Stimulated activated CD4-positive, alpha-beta T cell treated with anti-CD3 and anti-CD28 coated beads, TNF-alpha, amount 100 ng/mL, for 1 hour (primary cell): ENCODE data around the gene CTNNA3.

ENCODE experiments used
- DNase-seq, 3 donors: peaks; one replicate each; pipeline ENCODE4 v3.0.0-alpha.2; 2020; ENCODE audit warnings: low read depth in 3 of 3, low spot score in 1 of 3

Gene CTNNA3

DNA sequence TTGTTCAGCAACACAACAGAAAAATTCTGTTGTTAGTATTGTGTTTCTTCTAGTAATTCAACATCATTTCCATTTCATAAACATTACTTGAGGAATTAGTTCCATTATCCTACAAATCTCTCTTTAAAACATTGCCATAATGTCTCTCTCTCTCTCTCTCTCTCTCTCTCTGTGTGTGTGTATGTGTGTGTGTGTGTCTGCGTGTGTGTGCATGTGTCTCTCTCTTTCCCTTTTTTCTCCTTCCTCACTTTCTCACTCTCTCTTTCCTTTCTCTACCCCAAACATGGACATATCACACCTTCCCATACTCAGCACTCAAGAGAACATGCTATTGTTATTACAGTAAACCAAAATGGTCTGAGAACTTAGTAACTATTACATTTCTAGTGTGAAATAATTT, 753.6 kb downstream of the CTNNA3 start:
- no peak for DNase-seq

DNA sequence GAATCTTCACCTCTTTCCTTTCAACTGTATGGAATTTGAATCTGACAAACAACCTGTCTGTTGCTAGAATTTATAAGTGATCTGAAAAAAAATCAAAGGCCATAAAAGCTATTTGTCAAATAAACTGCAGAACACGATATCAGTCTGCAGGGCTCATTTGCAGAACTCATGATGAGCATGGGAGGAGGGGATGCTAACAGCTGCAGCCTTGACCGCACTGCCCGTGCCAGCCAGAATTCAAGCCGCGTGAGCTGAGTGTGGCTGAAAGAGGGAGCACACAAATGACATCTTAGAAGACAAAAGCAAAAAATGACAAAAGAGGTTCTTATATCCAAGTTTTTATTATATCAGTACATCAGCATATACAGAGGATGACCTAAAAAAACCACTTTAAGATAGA, 754.5 kb downstream of the CTNNA3 start:
- DNase-seq = no peak

DNA sequence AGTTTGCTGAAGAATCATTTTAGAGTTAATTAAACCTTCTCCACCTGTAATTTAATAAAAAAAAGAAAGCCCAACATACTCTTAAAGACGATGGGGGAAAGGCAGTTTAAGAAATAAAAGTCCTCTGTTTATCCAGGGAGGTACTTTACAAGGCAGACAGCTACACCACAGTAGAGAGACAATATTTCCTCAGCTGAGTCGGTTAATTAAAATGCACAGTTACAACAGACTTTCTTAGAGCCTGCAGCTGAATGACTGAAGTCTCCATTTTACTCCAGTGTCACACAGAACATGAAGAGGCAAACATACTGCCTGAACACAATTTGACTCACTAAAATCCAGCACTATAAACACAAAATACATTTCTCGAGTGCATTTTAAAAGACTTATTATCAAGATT, 755.0 kb downstream of the CTNNA3 start:
- no peak for DNase-seq

DNA sequence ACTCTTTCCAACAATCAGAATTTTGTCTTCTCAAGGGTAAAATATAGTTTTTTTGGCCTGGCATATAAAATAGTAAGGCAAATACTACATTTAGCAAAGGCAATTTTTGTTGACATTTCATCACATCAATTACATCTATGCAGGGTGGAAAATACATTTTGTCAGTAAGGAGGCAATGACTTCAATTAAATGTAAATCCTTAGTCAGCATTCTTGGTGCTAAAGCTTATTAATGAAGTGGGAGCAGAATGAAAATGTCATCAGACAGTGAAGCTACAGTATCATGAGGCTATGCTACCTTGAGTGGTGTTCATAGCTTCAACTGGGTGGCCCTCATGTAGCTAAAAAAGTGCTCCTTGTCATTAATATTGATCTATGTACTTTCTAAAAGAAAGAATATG, 761.3 kb downstream of the CTNNA3 start:
- no peak for DNase-seq

DNA sequence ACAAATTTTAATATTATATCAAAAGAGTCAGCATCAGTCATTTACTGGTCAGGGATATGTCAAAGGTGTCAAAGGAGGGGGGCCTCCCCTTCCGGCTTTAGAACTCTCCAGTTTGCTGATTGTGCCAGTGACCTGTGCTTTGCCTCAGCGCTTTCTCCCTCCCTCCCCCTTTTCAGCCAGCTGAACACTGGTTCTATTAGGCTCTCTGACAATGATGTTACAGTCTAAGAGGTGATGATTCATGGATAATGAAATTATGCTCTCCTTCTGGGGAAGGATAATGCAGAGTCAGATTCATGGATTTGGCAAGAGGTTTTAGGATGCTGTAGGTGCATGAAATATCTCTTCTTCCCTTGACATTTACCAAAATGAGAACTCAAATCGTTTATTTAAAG, 764.0 kb downstream of the CTNNA3 start:
- DNase-seq = no peak

DNA sequence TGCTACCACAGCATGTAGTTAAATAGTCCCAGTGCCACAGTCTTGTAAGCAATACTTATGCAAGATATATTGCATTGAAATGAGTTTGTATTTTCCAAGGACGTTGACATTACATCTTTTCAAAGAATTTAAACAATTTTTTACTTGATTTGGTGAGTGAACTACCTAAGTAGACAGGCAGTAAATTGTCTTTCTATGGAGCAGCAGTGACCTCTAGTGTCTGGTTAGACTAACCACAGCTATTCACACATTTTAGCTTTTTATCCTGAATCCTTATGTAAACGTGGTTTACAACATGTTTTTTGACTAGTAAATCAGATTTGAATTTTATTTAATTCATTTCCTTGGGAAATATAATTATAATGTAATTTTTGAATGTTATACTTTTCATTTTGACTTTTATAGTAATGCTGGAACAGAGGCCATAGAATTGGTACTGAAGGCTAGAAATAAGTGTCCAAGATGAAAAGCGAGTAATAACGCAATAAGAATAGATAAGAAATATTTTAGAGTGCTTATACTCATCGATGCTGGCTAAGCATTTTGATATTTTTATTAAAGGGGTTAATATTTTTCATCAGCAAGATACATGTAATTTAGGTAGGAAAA, 764.6 kb downstream of the CTNNA3 start:
- no peak for DNase-seq

DNA sequence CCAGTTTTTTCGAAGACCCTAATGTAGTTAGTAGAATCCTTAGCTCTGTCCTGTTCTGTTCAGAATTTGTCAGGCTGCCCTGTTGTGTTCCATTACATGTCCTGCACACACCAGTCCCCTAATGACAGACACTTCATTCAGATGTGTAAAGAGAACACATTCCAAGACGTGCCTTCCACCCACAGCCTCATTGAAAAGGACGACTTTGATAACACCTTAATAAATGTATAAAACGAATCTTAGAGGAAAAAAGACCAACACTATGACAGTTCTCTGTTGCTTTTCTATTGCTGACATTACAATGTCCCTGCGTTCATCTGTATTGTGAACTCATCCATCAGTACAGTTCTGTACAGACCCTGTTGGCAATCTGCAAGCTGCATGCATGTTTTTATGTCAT, 766.6 kb downstream of the CTNNA3 start:
- no peak for DNase-seq

DNA sequence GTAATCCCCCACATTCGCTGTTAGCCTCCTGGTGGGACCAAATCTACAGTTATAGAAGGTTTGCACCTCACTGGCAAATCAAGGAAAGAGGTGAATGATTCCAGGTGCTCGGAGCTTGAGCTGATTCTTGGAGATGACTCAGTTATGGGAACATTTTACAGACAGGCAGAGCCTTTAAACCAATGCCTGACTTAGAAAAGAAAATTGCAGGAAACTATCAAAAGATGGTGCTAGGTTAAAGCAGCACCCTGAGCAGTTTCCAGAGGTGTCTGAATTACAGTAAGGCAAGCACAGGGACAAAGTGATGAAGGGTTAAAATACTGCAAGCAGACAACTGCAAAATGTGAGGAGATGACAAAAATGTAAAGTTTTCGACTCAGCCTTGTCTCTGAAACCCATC, 767.2 kb downstream of the CTNNA3 start:
- no peak for DNase-seq

DNA sequence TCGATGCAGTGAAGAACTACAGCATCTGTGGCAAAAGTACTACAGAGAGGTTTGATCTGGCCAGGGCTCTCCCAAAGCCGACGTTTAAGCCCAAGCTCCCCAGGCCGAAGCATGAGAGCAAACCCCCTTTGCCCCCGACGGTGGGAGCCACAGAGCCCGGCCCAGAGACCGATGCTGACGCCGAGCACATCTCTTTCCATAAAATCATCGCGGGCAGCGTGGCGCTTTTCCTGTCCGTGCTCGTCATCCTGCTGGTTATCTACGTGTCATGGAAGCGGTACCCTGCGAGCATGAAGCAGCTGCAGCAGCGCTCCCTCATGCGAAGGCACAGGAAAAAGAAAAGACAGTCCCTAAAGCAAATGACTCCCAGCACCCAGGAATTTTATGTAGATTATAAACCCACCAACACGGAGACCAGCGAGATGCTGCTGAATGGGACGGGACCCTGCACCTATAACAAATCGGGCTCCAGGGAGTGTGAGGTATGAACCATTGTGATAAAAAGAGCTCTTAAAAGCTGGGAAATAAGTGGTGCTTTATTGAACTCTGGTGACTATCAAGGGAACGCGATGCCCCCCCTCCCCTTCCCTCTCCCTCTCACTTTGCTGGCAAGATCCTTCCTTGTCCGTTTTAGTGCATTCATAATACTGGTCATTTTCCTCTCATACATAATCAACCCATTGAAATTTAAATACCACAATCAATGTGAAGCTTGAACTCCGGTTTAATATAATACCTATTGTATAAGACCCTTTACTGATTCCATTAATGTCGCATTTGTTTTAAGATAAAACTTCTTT, 767.8 kb downstream of the CTNNA3 start:
- DNase-seq = no peak

DNA sequence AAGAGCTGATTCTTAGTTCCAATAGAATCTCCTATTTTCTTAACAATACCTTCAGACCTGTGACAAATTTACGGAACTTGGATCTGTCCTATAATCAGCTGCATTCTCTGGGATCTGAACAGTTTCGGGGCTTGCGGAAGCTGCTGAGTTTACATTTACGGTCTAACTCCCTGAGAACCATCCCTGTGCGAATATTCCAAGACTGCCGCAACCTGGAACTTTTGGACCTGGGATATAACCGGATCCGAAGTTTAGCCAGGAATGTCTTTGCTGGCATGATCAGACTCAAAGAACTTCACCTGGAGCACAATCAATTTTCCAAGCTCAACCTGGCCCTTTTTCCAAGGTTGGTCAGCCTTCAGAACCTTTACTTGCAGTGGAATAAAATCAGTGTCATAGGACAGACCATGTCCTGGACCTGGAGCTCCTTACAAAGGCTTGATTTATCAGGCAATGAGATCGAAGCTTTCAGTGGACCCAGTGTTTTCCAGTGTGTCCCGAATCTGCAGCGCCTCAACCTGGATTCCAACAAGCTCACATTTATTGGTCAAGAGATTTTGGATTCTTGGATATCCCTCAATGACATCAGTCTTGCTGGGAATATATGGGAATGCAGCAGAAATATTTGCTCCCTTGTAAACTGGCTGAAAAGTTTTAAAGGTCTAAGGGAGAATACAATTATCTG, 768.6 kb downstream of the CTNNA3 start:
- no peak for DNase-seq

DNA sequence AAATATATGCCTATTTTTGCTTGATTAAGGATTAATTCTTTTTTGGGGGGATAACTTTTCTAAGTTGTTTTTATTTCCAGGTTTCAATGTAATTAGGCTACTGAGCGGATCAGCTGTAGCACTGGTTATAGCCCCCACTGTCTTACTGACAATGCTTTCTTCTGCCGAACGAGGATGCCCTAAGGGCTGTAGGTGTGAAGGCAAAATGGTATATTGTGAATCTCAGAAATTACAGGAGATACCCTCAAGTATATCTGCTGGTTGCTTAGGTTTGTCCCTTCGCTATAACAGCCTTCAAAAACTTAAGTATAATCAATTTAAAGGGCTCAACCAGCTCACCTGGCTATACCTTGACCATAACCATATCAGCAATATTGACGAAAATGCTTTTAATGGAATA, 769.2 kb downstream of the CTNNA3 start:
- DNase-seq = no peak

DNA sequence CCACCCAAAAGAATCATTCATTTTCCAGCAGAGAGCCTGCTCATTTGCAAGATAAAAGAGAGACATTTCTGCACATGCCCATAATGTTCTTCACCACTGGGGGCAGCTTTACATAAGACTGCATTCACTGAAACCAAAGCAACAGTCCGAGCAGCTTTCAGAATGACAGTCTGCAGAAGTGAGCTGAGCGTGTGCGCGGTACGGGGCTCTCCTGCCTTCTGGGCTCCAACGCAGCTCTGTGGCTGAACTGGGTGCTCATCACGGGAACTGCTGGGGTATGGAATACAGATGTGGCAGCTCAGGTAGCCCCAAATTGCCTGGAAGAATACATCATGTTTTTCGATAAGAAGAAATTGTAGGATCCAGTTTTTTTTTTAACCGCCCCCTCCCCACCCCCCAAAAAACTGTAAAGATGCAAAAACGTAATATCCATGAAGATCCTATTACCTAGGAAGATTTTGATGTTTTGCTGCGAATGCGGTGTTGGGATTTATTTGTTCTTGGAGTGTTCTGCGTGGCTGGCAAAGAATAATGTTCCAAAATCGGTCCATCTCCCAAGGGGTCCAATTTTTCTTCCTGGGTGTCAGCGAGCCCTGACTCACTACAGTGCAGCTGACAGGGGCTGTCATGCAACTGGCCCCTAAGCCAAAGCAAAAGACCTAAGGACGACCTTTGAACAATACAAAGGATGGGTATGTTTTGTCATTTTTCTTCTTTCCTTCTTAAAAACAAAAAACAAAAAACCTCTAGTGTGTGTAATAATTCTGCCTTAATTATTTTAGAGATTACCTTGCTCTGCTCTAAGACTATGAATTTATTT, 769.9 kb downstream of the CTNNA3 start, which contains the start of gene LRRTM3:
TSS of gene LRRTM3 (plus strand) at position 141 of the 820 bp plus-strand sequence.
- no peak for DNase-seq

DNA sequence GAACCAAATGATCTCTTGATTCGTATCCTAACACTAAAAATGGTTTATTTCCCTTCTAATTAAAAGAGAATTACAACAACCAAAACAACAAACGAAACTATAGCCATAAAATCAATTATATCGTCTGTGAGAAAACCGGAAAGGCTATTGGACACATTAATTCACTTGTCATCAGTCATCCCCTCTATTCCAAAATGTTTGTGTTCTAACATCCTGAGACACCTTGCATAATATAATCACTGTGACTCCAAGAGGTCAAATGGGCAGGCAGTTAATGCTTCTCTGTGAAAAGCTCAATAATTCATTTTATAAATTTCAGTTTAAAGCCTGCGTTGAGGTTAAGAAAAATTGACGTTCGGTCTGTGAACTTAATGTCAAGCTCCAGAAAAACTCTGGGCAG, 770.6 kb downstream of the CTNNA3 start:
- no peak for DNase-seq

DNA sequence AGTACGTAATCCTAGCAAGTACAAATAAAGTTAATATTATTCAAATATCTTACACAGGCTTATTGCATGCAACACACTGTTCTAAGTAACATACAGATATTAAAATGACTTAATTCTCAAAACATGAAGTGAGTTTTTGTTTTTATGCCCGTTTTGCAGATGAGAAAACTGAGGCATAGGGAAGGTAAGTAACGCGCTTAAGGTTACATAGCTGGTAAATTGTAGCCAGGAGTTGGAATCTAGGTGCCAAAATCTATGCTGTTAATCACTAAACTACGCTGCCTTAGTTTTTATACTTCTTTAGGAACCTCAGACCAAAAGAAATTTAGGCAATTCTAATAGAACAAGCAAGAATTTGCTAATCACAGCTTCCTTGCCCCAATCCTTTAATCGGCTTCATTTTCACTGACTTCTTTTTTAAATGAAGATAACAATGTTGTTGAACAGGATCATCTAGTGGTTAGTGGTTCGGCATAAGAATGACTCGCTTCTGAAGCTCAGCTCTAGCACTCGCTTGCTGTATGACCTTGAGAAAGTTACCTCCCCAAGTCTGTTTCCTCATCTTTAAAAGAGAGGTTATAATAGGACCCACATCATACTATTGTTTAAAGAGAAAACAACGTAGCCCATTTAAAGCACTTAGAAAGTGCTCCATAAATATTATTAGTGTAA, 771.2 kb downstream of the CTNNA3 start:
- DNase-seq = no peak

DNA sequence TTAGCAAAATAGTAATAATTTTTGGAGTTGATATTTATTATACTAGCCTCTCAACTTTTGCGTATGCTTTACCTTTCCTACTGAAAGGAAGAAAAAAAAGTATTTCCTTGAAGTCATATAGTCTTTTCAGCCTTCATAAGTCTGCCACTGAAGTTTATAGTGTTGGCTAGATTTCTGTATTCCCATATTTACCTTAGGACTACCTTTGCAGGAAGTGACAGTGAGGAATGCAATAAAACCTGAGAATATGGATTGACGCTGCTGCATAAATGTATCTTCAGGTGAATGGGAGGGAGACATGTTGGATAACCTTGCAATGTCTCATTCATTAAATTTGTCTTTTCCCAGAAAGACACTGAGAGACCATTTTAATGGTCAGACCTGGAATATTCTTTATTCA, 776.7 kb downstream of the CTNNA3 start:
- DNase-seq = no peak

DNA sequence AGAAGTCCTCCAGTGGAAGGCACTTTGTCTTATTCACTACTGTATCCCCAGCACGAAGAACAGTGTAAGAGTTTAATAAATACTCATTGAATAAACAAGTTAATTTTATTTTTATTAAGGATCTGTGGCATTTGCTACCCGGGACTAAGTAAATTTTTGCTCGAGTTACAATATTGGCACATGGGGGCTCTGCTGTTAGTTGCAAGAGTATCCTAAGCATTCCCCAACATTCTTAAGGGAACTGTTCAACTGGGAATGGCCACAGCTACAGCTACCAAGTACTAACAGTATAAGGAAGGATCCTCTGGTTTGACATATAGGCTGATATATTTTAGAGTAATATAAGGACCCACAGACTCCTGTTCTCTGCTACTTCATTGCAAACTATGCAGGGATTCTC, 778.9 kb downstream of the CTNNA3 start:
- DNase-seq = no peak

DNA sequence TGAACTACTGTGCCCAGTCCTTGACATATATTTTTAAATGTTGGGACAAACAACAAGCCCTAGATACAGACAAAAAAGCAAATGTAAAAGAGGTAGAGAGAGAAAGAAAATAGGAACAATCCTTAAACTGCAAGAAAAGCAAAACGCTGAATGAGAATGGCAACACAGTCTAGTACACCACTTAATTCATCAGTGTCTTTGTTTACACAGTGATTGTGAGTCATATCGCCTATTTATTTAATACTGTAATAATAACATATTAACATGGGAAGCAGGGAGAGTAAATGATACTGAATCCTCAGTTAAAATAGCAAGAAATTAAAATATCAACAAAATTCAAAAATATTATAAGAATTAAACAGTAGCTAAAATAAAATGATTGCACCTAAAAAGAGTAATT, 780.0 kb downstream of the CTNNA3 start:
- DNase-seq = no peak

DNA sequence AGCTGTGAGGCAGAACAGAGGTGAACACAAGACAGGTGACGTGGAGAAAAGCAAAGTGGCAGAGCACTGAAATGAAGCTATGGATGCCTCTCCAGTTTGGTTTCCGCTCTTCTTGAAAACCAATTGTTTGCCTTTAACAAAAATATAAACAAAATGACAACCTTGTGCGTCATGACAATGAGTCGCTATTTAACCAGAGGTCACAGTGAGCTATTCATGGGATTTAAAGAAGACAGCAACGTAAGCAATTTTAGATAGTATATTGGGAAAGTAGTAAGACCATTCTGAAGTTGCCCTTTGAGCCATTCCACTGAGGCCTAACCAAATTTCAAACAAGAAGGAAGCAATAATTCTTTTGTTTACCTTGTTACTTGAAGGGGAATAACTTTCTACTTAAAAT, 785.3 kb downstream of the CTNNA3 start:
- DNase-seq = no peak

DNA sequence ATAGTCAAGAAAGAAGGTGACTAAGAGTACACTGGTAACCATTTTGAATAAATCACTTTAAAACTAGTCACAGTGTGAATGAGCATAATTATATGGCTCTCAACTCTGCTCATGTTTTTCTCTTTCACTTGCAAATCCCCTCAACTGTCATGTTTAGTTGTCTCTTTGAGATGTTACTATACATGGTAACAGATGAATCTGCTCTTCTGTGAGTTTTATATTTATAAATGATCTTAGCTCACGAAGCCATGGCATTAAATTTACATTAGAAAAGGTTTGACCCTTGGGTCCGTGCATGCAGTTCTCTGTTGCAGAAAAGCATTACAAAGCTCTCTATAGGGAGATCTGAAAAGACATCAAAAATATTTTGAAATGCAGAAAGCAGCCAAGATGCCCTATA, 803.1 kb downstream of the CTNNA3 start:
- no peak for DNase-seq

DNA sequence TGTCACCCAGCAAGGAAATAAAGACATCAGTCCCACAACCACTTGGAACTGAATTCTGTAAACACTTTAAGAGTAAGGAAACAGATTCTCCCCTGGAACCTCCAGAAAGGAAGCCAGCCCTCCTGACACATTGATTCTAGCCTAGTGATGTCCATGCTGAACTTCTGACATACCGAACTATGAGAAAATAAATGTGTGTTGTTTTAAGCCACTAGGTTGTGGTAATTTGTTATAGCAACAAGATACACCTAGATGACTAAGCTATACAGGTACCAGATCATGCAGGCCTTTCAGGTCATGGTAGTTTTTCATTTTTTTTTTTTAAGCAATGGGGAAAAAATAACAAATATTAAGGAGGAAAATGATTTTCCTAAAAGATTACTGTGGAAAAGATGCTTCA, 807.8 kb downstream of the CTNNA3 start:
- no peak for DNase-seq

DNA sequence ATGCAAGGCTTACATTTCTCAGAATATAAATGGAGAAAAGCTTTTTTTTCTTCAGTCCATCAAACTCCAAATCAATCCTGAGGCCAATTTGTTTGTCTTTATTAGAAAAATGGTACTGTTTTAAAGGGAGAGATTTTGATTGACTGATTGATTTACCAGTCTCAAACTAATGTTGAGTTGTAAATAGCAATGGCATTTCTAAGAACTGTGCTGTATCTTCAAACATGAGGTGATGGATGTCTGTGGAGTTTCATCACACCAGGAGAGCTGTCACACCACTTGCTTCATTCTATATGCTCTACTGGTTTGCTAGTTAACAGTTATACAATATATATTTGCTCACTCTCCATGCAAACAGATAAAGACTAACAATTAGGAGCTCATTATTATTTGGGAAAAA, 809.1 kb downstream of the CTNNA3 start:
- DNase-seq = no peak
